Measurements from ENCODE around the gene TYW1B.
"Not testable (repeated sequence)": the region's sequence is repeated elsewhere in the genome, so short reads cannot be mapped to it uniquely, and the experiment has no call there.

Gene TYW1B

GRCh38 chr7:72810437-72810836 is 17.6 kb downstream of the TYW1B start:
- not testable (repeated sequence) for DNase-seq (ENCODE audit: low read depth in 2 of 2)

GRCh38 chr7:72808511-72808910 is 19.5 kb downstream of the TYW1B start:
- not testable (repeated sequence) for DNase-seq (ENCODE audit: low read depth in 2 of 2)

GRCh38 chr7:72806851-72807250 is 21.1 kb downstream of the TYW1B start:
- DNase-seq (ENCODE audit: low read depth in 2 of 2): not testable (repeated sequence)

GRCh38 chr7:72805526-72806494 is 22.2 kb downstream of the TYW1B start:
- DNase-seq (ENCODE audit: low read depth in 2 of 2): no peak

GRCh38 chr7:72803778-72804177 is 24.2 kb downstream of the TYW1B start:
- not testable (repeated sequence) for DNase-seq (ENCODE audit: low read depth in 2 of 2)

GRCh38 chr7:72801564-72801963 is 26.4 kb downstream of the TYW1B start:
- not testable (repeated sequence) for DNase-seq (ENCODE audit: low read depth in 2 of 2)

GRCh38 chr7:72795401-72795800 is 32.6 kb downstream of the TYW1B start:
- DNase-seq (ENCODE audit: low read depth in 2 of 2): not testable (repeated sequence)

GRCh38 chr7:72793791-72794190 is 34.2 kb downstream of the TYW1B start:
- DNase-seq (ENCODE audit: low read depth in 2 of 2): no peak

GRCh38 chr7:72790698-72791060 is 37.3 kb downstream of the TYW1B start:
- DNase-seq (ENCODE audit: low read depth in 2 of 2): not testable (repeated sequence)

- DNase-seq (ENCODE audit: low read depth in 2 of 2): not testable (repeated sequence)
Measured at GRCh38 chr7:72790048-72790697, 37.8 kb downstream of the TYW1B start.

GRCh38 chr7:72785166-72785955 is 42.6 kb downstream of the TYW1B start:
- no peak for DNase-seq (ENCODE audit: low read depth in 2 of 2)

GRCh38 chr7:72783601-72784370 is 44.2 kb downstream of the TYW1B start:
- DNase-seq (ENCODE audit: low read depth in 2 of 2): not testable (repeated sequence)

- no peak for DNase-seq (ENCODE audit: low read depth in 2 of 2)
Measured at GRCh38 chr7:72781631-72782030, 46.4 kb downstream of the TYW1B start.

- DNase-seq (ENCODE audit: low read depth in 2 of 2): no peak
Measured at GRCh38 chr7:72781161-72781560, 46.8 kb downstream of the TYW1B start.

GRCh38 chr7:72780289-72780894 is 47.6 kb downstream of the TYW1B start:
- DNase-seq (ENCODE audit: low read depth in 2 of 2): not testable (repeated sequence)

GRCh38 chr7:72777167-72777566 is 50.8 kb downstream of the TYW1B start:
- DNase-seq (ENCODE audit: low read depth in 2 of 2): not testable (repeated sequence)

- DNase-seq (ENCODE audit: low read depth in 2 of 2): not testable (repeated sequence)
Measured at GRCh38 chr7:72772627-72773026, 55.4 kb downstream of the TYW1B start.

GRCh38 chr7:72766994-72767393 is 61.0 kb downstream of the TYW1B start:
- not testable (repeated sequence) for DNase-seq (ENCODE audit: low read depth in 2 of 2)

GRCh38 chr7:72760602-72761001 is 67.4 kb downstream of the TYW1B start:
- no peak for DNase-seq (ENCODE audit: low read depth in 2 of 2)

GRCh38 chr7:72754312-72754711 is 73.7 kb downstream of the TYW1B start:
- DNase-seq (ENCODE audit: low read depth in 2 of 2): no peak

GRCh38 chr7:72753781-72754180 is 74.2 kb downstream of the TYW1B start:
- no peak for DNase-seq (ENCODE audit: low read depth in 2 of 2)
